ENCODE results near the gene ACOX3. TPM values are rescaled to one million over a fixed set of nuclear protein-coding genes. Genes with fewer than 3 reads are reported as not detected.

Gene ACOX3
- total RNA-seq, 1 donor from 2014 or later: 41.5 TPM

DNA sequence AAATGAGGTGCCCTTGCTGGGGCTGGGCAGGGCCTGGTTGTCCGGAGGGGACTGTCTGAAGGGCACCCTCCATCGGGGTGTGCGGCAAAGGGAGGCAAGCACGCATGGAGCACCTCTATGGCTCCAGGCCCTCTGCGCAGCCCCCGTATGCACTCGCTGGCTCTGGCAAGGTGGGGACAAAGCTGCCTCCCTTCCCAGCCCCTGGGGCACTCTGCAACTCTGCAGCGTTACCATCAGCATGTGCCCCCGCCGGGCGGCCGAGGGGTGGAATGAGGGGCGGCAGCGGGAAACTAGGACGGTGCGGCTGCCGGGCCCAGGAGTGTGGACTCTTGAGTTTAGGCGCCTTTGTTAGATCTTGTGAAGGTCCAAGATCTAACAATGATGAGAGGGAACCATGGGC is 26.5 kb upstream of the ACOX3 start:
- DNase-seq (ENCODE audit: low read depth): no peak

DNA sequence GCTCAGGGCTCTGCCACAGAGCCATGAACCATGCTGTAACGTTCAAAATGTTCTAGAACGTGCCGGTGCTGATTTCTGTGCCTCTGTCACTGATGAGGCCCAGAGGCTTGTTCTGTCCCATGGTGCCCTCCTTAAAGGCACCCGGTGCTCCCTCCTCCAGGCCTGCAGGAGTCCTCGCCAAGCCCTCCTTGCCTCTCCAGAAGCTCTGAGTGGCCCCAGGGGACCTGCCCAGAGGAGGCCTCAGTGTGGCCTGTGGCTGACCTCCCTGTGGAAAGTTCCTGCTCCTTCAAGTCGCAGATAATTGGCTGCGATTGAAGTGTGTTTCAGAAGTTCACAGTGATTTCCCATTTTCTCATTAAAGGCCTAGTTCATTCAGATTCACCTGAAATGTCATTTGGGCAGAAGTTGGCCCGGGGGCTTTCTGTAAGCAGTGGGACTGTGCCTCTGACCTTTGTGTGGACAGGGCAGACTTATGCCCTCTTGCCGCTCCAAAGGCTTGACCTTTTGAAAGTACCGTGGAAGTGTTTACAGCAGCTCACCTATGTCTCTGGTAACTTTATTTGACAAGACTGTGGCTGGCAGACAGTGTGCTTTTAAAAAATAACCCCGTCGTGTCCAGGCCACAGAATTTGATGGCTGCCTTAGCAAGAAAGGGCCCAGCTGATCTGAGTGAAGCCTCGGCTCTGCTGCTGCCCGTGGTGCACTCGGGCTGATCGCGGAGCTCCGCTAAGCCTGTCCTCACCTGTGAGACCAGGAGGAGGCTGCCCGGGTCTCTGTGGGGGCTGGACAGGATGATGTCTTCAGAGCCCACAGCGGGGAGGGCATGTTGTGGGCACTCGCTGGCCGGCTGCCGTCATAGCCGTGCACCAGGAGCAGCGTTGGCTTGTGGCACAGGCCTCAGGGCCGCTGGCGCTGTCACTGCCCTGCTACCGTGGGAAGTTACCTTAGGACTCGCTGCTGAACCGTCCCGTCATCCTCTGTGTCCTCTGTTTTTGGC is 25.4 kb upstream of the ACOX3 start:
- no peak for DNase-seq (ENCODE audit: low read depth)

DNA sequence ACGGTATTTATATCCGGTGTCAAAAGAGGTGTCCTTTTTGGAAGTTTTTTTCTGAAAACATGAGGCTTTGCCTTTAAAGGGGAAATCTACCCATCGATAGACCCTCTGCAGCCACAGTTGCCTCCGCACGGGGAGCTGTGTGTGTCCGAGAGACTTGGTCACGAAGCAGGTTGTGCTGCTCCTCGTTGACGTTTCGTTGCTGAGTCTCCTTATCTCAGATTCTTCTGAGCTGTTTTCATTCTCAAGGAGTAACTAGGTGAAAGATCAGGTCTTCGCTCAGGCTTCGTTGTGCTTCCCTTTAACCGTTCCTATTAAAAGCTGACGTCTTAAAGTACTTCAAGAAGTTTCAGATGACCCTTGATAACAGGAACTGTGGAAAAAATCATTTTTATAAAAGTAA is 23.9 kb upstream of the ACOX3 start:
- no peak for DNase-seq (ENCODE audit: low read depth)

DNA sequence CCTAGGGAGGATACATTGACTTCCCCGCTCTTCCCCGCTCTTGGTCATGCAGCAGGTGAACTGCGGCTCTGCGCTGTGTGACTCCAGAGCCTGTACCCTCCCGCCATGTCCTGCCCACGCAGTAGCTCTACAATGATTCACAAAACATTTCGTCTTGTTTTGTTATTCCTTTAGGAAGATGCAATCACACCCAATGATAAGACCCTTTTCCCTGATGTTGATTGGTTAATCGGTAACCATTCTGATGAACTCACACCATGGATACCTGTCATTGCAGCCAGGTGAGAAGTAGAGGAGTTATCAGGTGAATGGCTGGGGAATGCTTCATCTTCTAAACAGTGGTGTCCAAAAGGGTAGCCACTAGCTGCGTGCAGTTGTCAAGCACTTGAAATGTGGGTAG is 23.3 kb upstream of the ACOX3 start:
- no peak for DNase-seq (ENCODE audit: low read depth)

DNA sequence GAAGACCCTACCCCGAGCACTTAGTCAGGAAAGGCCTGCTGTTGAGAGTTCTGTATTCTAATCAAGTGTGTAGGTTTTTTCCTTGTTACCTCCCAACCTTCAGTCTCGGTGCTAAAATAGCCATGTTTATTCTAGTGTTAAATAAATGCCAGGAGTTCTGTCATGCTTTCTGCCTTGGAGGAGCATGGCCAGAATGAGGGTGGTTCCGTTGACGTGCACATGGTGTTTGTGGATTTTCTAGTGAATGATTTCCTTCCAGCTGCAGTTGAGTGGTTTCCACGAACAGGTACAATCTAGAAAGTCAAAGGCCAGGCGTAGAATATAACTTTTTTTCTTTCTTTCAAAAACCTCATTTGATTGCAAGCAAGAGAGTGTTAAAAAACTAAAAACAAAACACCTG is 21.1 kb upstream of the ACOX3 start:
- peak; percentile 76 for DNase-seq (ENCODE audit: low read depth)

DNA sequence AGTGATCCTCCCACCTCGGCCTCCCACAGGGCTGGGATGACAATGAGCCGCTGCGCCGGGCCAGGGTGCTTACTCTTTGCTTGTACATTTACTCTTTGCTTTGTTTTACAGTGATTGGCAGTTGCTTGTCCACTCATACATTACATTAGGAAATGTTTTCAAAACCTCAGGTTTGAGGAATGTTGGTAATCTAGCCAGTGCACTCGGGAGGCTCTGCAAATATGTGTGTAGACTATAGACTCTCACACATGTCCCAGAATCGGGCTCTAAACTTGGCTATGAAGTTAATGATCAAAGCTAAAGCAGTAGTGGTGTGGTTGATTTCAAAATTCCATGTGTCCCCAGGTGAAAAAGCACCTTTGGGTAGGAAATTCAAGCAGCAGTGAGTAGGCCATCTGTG is 20.6 kb upstream of the ACOX3 start:
- DNase-seq (ENCODE audit: low read depth): peak; percentile 53

DNA sequence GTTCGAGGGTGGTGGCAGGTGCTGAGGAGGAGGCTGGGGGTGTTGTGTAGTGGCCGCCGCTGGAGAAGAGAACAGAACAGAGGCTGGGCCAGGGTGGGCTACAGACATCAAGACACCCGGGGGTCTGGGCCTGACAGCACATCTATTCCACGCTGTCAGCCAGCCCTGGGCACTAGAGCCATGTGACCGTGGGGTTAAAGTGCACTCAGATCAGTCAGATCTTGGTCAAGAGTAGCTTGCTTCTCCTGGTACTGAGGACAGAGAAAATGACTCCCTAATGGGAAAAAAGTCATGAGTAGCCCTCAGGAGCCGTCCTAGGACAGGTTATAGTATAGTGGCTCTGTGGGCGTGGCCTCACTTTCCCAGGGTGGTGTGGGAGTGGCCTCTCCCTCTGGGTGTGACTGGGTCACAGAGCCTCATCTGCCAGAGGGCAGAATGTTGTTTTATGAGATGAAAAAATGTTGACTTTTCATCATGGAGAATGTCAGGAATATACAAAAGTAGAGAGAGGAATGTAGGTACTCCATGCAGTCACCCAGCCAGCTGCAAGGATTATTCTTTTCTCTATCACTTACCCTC is 19.4 kb upstream of the ACOX3 start:
- DNase-seq (ENCODE audit: low read depth): no peak

DNA sequence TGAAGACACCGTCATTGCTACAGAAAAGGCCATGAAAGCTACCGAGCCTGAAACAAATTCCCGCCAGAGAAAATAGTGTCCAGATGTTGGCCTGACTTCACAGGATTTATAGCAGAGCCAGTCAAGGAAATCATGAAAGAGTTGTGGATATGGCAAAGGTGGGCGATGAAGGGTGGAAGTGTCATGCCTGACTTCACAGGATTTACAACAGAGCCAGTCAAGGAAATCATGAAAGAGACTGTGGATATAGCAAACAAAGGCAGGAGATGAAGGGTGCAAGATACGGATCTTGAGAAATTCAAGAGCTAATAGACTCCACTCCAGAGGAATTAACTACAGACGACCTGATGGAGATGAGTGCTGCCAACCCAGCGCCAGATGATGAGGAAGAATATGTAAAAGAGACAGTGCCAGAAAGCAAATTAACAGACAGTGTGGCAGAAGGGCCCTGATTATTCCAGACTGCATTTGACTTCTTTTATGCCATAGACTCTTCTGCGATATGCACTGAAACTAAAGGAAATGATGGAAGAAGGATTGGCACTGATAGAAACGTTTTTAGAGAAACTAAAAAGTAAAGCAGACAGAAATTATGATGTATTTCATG is 17.2 kb upstream of the ACOX3 start:
- no peak for DNase-seq (ENCODE audit: low read depth)

DNA sequence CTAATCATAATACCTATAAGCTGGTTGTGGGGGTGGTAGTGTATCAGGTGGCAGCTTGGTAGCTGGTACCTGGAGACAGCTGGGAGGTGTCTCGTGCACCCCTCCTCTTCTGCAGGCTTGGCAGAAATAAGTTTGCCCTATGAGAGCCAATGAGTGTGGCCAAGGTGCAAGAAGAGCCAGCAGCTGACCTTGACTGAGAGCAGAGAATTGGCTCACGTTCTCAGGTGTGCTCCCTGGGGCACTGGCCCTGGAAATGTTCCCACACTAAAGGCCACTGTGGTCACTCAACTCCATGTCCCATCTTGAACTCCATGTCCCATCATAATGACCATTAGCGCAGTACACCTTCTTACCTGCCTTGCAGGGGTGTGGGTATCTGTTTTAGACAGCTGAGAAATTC is 13.4 kb upstream of the ACOX3 start:
- DNase-seq (ENCODE audit: low read depth): no peak

DNA sequence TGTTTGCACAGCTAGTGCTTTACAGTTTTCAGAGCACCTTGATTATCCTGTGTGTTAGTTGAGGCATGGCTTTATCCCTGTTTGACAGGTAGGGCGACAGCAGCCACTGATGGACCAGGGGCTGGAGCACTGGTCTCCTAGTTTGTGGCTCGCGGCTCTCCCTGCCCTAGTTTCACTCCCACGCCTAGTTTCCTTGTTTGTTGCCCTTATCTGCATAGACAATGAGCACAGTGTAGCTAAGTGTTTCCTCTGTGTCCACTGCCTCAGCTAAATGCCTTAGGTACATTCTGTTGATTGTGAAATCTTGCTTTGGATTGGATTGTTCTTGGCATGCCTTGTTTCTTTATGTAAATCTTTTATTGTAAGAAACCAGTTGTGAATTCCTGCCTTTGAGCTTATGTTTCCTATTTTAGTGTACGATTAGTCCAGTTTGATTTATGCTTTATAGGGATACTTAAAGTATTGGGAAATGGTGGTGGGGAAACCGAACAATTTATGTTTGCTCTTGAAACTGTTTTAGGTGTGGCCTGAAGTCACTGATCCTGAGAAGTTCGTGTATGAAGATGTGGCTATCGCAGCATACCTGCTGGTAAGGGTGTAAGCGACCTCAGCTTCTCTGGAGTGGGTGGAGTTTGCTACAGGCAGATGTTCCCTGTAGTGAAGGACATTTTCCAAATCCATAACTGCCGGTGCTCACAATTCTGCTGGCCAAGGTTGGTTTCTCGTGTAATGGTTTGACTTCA is 11.1 kb upstream of the ACOX3 start:
- peak; percentile 79 for DNase-seq (ENCODE audit: low read depth)

DNA sequence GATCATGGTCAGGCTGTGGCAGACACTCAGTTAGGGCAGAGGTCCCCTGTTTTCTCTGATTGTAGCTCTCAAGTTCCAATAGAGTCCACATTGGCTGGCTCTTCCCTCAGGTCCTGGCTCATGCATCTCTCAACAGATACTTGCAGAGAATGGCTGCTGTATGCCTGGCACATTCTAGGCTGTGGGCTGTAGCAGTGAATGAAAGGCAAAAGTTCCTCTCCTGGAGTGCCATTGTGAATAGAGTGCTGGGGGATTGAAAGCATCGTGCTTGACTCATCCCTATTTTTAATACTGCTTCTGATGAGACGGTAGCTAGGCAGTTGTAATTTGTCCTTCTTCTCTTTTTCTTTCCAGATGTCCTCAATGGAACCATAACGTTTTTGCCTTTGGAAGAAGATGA is 5.6 kb upstream of the ACOX3 start:
- no peak for DNase-seq (ENCODE audit: low read depth)

DNA sequence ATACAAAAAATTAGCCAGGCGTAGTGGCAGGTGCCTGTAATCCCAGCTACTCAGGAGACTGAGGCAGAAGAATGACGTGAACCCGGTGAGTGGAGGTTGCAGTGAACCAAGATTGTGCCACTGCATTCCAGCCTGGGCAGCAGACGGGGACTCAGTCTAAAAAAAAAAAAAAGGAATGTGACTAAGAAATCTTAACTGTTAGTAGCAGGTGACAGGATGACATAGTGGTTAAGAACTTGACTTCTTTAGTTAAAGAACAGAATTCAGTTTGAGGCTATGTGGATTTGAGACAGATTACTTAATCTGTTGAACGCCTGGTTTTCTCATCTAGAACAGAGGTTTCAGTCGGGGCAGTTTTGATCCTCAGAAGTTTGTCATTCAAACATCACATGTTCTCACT is 3.3 kb upstream of the ACOX3 start:
- DNase-seq (ENCODE audit: low read depth): no peak

DNA sequence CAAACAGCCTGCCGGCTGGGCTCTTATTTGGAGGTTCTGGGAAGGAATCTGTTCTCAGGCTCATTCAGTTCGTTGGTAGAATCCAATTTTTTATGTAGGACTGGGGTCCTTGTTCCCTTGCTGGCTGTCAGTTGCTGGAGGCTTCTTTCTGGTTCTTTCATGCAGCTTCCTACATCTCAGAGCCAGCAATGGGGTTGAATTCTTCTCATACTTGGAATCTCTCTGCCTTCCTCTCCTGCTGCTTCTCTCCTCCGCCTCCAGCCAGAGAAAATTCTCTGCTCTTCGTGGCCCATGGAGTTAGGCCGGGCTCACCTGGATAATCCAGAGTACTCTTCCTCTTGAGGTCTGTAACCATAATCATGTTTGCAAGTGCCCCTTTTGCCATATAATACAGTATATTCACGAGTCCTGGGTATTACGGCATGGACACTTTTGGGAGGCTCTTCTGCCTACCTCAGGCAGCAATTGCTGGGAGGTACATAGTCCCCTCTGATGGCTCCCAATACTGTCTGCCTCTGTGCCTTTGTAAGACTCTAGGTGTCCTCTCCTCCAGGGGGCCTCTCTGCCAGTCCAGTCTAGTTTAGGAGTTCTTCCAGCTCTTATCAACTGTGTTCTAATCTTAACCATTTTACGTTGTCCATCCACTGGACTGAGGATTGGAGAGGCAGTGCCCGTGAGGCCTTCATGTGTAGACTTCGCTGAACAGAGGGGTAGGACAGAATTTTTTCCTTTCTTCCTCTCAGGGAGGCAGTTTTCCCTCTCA is 2.3 kb upstream of the ACOX3 start:
- DNase-seq (ENCODE audit: low read depth): no peak

DNA sequence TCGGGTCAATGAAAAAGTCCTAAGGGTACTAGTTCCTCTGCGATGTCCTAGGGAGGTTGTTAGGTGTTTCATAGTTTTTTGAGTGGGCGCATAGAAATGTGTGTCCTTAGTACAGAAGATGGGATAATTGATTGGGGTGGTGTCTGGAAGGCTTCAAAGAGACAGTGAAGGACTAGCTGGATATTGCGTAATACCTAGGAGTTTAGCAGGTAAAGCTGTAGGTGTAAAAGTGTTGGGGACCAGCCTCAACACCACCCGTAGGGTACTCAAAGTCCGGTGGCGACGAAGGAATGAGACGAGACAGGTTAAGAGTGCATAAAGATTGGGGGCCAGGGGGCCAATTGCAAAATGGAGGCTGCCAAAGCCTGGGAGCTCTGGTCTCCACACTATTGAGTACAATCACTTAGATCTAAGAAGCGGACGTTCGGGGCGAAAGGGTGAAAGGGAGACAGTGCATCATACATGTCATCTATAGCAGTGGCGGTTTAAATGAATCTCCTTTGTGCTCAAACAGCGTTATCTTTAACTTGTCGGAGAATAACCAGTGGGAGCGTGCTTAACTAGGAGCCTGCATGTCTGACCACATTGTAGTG is 1.1 kb upstream of the ACOX3 start:
- DNase-seq (ENCODE audit: low read depth): no peak

DNA sequence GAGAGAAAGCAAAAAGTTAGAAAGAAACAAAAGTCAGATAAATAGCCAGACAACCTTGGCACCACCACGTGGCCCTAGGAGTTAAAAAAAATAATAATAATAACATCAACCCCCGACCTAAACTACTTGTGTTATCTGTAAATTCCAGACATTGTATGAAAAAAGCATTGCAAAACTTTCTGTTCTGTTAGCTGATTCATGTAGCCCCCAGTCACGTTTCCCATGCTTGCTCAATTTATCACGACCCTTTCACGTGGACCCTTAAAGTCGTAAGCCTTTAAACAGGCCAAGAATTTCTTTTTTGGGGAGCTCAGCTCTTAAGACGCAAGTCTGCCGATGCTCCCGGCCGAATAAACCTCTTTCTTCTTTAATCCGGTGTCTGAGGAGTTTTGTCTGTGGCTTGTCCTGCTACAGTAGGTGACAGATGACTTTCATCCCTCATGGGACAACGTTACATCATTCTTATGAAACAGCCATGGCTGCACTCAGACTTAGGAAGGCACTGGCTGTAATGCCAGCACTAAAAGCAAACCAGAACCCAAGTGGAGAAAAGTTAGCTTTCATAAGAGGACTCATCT is 520 bp downstream of the ACOX3 start:
- DNase-seq (ENCODE audit: low read depth): no peak

DNA sequence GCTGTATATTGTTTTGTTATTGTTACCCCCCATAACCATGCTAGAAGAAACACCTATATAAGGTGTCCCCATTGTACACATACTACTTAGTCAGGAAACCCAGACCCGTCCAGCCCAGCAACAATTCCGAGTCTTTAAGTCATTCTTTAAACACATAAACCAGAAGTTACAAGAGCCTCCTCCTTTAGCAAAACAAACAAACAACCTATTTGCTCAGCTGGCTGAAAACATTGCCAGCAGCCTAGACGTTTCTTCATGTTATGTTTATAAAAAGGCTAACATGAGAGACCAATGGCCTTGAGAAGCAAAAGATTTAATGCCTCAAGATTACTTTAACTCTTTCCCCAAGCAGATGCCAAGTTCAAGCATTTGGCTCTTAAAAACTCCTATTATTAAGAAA is 1.4 kb downstream of the ACOX3 start:
- DNase-seq (ENCODE audit: low read depth): peak; percentile 53

DNA sequence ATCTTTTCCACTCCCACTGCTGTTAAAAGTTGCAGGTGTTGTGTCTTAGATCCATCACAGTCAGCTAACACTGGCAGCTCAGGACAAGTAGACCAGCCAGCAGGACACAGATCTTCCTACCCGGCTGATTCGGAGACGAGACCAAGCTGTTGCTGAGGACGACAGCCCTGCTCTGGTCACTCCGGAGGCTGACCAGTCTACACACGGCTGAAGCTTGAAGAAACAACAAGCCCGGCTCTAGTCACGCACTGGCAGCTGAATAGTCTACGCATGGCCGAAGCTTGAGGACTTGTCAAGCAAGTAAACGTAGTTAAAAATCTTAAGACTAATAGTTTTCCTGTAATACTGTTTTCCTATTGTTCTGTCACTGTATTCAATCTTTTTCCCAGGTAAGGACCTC is 1.8 kb downstream of the ACOX3 start:
- DNase-seq (ENCODE audit: low read depth): peak; percentile 60

DNA sequence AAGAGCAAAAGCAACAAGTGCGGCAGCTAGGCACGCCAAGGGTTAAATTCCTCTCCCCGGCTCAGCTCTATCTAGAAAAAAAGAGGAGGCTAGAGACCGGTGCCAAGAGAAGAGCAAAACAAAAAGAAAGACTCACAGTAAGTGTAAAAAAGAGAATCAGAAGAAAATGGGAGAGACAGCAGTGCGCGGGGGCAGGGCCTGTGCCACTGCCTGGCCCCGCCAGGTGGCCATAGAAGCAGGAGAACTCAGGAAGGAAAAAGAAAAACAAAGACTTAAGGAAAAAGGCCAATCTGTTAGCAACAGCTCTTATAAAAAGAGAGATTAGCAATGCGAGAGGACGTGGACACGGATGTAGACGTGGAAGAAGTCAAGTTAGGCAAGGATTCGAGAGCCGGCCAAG is 3.2 kb downstream of the ACOX3 start:
- no peak for DNase-seq (ENCODE audit: low read depth)

DNA sequence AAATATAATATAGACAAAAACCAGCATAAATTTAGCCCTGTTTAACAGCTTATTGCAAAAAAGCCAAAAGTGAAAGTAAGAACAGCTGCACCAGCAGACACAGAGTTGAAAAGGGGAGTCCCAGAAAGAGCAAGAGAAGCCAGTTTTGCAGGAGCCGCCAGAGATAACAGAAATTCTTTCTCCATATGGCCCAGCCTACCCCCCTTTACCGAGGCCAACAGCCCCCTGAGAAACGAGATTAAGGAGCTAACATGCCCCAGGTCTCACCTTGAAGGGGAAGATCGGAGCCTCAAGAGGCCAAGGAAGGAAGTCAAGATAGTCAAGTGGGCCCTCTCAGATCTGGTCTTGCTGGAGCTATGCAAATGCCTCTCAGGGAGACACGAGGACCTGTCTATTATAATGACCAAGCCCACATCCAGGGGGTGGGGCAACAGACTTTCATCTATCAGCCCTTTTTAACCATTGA is 4.8 kb downstream of the ACOX3 start:
- no peak for DNase-seq (ENCODE audit: low read depth)

DNA sequence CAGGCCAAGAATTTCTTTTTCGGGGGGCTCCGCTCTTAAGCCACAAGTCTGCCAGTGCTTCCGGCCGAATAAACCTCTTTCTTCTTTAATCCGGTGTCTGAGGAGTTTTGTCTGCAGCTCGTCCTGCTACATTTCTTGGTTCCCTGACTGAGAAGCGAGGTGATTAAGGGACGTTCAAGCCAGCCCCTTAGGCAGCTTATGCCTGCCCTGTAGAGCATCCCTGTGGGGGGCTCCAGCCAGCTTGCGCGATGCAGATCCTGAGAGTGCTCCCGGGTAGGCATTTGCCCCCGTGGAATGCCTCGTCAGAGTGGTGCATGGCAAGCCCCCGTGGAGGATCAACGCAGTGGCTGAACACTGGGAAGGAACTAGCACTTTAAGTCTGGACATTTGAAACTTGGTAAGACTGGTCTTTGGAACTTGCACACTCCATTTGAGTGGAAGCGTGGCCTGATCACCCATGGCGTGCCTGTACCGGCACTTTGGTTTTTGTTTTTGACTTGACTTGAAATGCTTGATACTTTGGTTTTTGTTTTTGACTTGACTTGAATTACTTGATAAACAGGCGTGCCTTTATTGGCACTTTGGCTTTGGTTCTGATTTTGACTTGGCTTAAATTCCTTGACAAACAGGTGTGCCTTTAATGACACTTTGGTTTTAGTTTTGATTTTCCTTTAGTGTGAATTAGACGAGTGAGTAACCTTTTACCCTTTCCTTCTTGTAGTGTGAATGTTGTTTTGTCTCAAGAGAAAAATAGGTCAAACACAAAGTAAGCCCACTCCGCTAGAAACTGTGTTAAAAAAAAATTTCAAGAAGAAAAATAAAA is 6.1 kb downstream of the ACOX3 start:
- no peak for DNase-seq (ENCODE audit: low read depth)

Measured in renal cortical epithelial cell (primary cell).